GM19372 (cell line): ENCODE results near the gene AUP1.

Source experiments
- ATAC-seq: cut with Tn5 transposase; IDR thresholded peaks from one replicate; pipeline ENCODE4 v1.9.1; 2021; ENCODE audit warnings: mild to moderate bottlenecking, low read depth, moderate library complexity; ENCODE audit not compliant: unreplicated experiment

The AUP1 gene

GRCh38 chr2:74515271-74515980 is 14.1 kb downstream of the AUP1 start:
- no peak for ATAC-seq

GRCh38 chr2:74514368-74515270 is 14.9 kb downstream of the AUP1 start, which contains the start of gene TLX2:
TLX2 (plus strand) TSS chr2:74514450; CDS start chr2:74514807, 357 bp downstream.
- ATAC-seq, result no peak

GRCh38 chr2:74513605-74514367 is 15.7 kb downstream of the AUP1 start:
- no peak for ATAC-seq

GRCh38 chr2:74512744-74513604 is 16.5 kb downstream of the AUP1 start:
- ATAC-seq, result no peak

- no peak for ATAC-seq
These were observed 18.2 kb downstream of the AUP1 start for GRCh38 chr2:74511104-74511989.

GRCh38 chr2:74510272-74510671 is 19.2 kb downstream of the AUP1 start:
- no peak for ATAC-seq

- peak; percentile 7 for ATAC-seq
These were observed 21.5 kb downstream of the AUP1 start for GRCh38 chr2:74507926-74508520.

GRCh38 chr2:74507145-74507925 is 22.2 kb downstream of the AUP1 start, which contains the start of gene PCGF1:
PCGF1 (minus strand) TSS chr2:74507695; CDS start chr2:74507668, 27 bp downstream.
- peak; percentile 91 for ATAC-seq

GRCh38 chr2:74505448-74506246 is 23.9 kb downstream of the AUP1 start:
- ATAC-seq, result no peak

- ATAC-seq, result no peak
These were observed 24.9 kb downstream of the AUP1 start for GRCh38 chr2:74504591-74504990.

- no peak for ATAC-seq
These were observed 25.7 kb downstream of the AUP1 start for GRCh38 chr2:74503506-74504475.

- no peak for ATAC-seq
These were observed 26.6 kb downstream of the AUP1 start for GRCh38 chr2:74502720-74503505.

- ATAC-seq, result no peak
These were observed 27.3 kb downstream of the AUP1 start for GRCh38 chr2:74502147-74502719.

- no peak for ATAC-seq
These were observed 28.0 kb downstream of the AUP1 start for GRCh38 chr2:74501335-74502071.
